Measurements from ENCODE around the gene TLR5.

The TLR5 gene

DNA sequence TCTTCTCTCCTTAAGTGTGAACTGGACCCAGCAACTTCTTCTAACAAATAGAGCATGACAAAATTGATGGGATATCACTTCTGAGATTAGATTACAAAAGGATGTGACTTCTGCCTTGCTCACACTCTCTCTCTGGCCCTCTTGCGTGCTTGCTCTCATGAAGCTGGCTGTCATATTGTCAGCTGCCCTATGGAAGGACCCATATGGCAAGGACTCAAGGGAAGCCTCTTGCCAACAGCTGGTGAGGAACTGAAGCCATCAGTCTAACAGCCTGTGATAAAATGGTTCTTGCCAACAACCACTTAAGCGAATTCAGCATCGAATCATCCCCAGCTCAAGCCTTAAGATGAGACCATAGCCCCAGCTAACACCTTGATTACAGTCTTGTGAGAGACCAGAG, 4.8 kb upstream of the TLR5 start:
- DNase-seq = no peak

GRCh38 chr1:223147409-223147808, 4.4 kb upstream of the TLR5 start:
- no peak for DNase-seq

DNA sequence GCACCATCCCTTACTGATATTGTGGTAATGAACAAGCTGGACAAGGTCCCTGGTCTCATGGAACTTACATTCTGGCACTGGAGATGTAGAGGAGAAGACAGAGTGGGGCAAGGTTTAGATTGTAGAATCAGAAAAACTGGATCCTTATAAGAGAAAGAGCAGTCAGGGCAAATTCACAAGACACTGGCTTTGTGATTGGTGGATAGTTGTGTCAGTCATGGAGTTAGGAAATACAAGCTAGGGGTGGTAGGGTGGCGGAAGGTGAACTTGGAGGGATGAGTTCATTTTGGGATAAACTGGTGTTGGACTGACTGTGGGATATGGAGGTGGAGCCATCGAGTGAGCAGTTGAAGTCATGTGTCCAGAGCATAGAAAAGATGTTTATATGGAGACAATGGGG, 3.7 kb upstream of the TLR5 start:
- DNase-seq = no peak

DNA sequence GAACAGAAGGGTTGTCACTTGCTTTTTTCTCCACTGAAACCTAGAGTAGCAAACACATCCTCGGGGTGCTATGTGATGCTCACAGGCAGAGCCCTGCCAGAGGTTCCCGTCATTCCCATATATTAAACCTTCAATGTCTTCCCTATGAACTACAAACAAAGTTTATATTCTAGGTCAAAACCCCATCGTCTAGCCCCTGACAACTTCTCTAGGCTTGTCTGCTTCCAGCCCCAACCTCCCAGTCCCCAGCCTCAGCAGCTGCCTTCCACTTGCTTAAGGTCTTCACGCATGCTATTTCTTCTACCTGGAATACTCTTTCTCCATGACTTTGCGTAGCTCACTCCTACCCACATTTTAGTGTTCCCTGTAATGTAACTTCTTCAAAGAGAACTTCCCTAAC, 1.9 kb upstream of the TLR5 start:
- no peak for DNase-seq

GRCh38 chr1:223144431-223144830, 1.4 kb upstream of the TLR5 start:
- DNase-seq = no peak

DNA sequence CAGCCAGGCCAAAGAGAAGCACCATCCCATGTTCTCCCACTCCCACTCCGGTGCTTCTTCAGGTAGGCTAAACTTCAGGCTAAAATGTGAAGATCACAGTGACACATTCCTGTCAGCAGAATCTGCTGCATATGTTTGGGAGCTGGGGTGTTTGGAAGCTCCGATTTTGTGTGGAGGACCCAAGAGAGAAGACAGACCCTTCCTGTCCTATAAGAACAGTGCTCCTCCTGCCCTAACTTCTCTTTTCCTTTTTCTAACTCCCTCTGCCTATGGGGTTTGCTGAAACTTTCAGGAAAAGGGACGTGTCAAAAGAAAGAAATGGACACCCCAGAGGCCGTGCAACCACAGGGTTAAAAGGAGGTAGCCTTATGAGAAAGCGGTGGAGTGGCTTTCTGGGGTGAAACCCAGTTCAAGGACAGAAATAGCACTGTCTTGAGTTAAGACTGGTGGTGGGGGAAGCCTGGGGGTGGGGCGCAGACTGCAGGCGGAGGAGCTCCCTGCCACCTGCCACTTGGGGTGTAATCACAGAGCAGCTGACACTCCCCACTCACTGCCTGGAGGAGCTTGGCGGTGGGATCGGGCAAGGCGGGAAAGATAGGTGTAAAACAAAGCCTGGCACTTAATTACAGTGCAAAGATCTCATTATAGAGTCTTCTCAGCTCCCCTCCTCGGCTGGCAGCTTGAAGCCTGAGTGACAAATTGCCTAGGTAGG, 645 bp upstream of the TLR5 start:
- peak; percentile 23 to 38 for DNase-seq

GRCh38 chr1:223142269-223142668, 779 bp downstream of the TLR5 start:
- DNase-seq = no peak

- no peak for DNase-seq
Measured at GRCh38 chr1:223140611-223141405, 2.2 kb downstream of the TLR5 start.

- no peak for DNase-seq
Measured at GRCh38 chr1:223137455-223138085, 5.5 kb downstream of the TLR5 start.

DNA sequence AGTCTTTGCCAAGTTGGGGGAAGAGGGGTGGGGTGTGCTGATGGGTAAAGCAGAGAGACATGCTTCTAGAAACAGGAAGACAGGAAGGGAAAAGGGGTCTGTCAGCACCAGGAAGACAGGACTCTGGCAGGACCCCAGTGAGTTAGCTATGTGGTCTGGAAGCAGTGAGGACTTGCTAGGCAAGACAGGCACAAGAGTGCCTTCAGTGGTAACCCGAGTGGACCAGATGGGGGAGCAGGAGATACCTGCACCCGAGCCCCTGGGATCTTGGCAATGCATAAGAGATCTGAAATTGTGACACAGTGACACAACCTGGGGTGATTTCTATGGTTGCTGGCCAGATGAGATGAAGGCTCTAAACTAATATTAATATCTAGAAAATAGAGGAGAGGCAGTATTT, 7.0 kb downstream of the TLR5 start:
- DNase-seq = no peak

DNA sequence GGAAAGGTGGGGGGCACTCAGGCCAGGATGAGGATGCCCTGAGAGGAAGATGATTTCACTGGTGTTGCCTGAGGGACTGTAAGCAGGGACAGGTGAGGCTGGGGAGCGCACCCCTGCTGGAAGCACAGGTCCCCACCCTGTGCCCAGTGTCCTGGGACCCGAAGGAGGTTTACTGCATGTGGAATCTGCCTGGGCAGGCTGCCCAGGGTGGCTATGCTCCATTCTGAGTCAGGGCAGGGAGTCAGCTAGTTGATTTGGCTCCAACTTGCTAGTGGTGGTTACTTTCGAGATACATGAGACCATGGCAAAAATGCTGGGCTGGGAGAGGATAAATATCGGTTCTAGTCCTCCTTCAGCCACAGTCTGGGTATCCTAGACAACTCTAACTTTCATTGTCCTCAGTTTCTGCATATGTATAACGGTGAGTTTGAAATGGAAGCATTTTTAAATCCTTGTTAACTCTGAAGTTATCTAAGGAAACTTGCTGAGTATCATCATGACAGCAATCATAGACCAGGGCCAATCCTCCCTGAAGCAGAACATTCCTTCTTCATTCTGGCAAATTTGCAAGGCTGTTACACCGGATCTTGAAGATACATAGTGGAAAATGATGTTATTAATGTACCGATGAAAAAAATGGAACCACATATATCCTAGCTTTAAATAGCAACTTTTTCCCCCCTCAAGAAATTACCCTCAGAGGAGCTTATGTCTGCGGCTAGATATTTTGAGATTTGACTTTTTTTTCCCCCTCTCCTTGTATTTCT, 7.7 kb downstream of the TLR5 start:
- no peak for DNase-seq

DNA sequence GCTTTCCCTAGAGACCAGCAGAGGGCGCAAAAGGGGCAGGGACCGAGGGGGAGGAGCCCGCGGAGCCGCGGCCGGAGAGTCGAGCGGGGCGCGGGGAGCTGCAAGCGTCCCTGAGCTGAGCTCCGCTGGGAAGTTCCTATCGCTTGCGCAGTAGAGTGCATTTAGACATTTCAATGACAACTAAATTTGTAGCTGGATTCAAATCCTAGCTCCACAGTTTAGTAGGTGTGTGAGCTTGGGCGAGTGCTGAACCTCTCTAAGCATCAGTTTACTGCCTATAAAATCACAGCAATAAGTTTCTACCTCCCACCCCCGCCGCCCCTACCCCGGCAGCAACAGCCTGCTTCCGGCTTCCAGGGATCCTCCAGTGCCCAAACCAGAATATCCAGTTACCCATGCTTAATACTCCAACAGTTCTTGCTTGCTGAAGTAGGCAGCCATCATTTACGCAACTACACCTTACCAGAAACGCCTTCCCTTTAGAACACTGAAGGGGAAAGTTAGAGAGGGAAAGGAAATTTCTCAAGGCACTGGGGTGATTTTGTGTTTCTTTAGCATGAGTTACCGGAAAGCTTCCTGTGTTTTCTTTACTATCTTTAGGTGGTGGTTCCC, 9.1 kb downstream of the TLR5 start:
- DNase-seq = peak; percentile 75 to 77

- no peak for DNase-seq
Measured at GRCh38 chr1:223133306-223133823, 9.7 kb downstream of the TLR5 start.

DNA sequence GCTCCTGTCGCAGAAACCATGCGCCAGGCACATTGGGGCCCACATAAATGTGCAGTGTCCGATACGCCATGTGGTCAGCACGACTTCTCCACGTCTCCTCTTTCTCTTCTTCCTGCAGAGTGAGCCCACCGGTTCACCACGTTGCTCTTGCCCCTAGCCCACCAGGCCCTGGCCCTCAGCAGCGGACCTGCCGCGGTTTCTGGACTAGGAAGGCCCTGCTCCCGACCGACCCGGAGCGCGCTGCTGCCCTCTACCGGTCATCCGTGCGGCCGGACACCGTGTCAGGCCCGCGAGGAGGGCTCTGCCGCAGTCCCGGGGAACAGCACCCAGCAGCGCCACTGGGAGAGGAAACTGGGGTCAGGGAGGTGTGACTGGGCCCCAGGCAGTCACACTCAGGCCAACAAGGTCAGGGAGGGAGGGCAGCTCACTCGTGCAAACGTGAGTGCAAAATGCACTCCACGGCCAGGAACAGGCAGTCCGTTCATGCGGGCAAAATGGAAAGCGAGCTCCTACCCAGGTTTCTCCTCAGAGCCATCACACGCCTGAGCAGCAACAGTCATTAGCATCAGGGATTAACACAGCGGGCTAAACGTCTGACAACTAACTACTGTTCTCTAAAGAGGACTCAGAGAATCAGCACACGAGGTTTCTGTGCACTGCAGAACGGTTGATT, 13.7 kb downstream of the TLR5 start:
- DNase-seq = peak; percentile 48 to 65

DNA sequence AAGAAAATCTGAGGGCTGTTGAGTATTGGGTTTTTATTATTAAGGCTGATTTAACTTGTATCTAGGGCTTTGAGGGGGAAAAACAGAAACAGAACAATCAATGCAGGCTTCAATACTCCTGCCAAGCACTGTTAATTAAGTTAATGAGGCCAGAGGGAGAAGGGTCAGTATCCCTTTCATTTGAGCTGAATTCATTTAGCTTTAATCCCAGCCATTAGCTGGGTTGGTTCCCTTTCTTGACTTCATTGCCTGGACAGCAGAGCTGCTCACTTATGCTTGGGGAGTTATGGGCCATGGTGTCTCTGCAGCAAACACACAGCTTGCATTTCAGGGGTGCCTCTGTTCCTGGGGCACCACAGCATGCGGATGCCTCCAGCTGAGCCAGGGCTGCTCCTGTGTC, 16.3 kb downstream of the TLR5 start:
- DNase-seq = no peak

DNA sequence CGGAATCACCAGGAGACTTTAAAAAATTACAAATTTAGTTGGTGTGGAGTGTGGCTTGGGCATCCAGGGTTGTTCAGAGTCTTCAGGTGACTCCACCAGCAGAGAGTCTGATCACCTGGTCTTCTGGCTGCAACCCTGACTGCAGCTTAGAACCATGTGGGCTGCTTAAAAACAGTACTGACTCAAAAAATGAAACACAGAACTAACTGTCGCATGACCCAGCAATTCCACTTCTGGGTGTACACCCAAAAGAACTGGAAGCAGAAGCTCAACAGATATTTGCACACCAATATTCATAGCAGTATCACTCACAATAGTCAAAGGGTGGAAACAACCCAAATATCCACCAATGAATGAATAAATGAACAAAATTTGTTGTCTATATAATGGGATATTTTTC, 17.3 kb downstream of the TLR5 start:
- DNase-seq = no peak

- DNase-seq = no peak
Measured at GRCh38 chr1:223123011-223123610, 19.9 kb downstream of the TLR5 start.

- DNase-seq = no peak
Measured at GRCh38 chr1:223118418-223118817, 24.6 kb downstream of the TLR5 start.

DNA sequence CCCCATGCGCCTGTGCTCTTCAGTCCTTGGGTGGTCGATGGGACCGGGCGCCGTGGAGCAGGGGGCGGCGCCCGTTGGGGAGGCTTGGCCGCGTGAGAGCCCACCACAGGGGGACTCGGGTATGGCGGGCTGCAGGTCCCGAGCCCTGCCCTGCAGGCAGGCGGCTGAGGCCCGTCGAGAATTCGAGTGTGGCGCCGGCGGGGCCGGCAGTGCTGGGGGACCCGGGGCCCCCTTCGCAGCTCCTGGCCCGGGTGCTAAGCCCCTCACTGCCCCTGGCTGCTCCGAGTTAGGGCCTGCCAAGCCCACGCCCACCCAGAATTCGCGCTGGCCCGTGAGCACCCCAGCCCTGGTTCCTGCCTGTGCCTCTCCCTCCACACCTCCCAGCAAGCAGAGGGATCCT, 26.1 kb downstream of the TLR5 start:
- no peak for DNase-seq

DNA sequence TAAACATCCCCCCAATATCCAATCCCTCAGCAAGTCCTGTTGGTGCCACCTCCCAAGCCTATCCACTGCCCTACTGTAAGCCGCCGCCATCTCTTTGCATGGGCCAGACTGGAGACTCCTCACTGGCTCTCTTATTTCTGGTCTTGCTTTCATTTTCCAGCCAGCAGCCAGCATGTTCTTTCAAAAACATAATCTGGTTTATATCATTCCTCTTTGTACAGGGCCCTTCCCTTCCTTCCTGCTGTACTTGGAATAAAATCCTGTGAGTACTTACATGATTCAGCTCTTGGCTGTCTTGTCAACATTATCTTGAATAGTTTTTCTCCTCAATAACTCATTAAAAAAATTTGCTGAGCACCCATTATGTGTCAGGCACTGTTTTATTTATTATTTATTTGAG, 28.2 kb downstream of the TLR5 start:
- DNase-seq = no peak

GRCh38 chr1:223110952-223111351, 32.1 kb downstream of the TLR5 start:
- DNase-seq = no peak

GRCh38 chr1:223109581-223110026, 33.4 kb downstream of the TLR5 start:
- no peak for DNase-seq

Data from activated CD4-positive, alpha-beta T cell treated with anti-CD3 and anti-CD28 coated beads for 4 hours (primary cell).